NB4 (cell line): Measurements from ENCODE around the gene LASP1NB.

Experiments
- CTCF ChIP-seq: IDR thresholded peaks from one replicate; pipeline ENCODE4 v1.5.1; 2012; ENCODE audit warnings: low read depth, low read length
- POLR2A ChIP-seq: IDR thresholded peaks from 2 replicates; pipeline ENCODE4 v1.6.1; 2011; ENCODE audit warnings: mild to moderate bottlenecking; ENCODE audit not compliant: insufficient read length; ENCODE audit errors: extremely low read depth

DNA sequence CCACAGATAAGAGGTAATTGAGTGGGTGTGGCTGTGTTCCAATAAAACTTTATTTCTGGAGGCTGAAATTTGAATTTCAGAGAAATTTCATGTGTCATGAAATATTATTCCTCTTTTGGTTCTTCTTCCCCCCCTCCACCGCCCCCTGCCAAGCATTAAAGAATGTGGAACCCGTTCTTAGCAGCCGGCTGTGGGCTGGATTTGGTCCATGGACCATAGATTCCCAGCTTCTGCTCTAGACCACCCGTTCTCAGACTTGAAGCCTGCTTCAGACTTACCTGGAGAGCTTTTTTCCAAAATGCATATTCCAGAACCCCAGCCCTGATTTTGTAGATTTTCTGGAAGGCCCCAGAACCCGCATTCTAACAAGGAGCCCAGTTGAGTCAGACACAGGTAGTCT is 15.1 kb upstream of the LASP1NB start:
- no peak for TF ChIP-seq CTCF
- no peak for TF ChIP-seq POLR2A
